ENCODE measurements around the gene SMIM45.

SMIM45 gene

DNA sequence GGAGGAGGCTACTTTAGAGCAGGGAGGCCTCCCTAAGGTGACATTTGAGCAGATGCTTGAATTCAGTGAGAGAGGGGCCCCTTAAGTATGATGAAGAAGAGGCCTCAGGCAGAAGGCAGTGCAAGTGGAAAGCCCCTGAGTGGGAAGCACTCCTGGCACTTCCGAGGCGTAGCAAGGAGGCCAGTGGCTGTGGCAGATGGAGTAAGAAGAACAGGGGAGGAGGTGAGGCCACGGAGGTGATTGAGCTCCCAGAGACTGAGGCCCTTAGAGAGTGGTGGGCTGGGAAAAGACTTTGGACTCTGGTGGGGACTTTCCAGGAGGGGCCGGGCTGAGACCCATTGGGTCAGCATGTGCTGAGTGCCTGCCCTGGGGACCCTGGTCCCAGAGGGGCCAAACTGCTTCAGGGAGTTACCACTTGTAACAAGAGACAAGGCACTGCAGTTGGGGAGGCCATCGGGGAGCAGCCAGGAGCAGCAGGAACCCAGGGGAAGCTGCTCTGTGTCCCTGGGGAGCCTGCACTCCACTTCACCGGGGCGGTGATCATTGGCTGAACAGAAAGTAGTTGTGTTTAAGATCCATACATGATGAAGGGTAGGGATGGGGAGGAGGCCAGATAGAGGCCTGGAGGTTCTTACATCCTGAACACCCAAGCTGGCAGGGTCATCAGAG, 2.5 kb upstream of the SMIM45 start:
- TF ChIP-seq, protein P1, sequence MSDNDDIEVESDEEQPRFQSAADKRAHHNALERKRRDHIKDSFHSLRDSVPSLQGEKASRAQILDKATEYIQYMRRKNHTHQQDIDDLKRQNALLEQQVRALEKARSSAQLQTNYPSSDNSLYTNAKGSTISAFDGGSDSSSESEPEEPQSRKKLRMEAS (IDR thresholded peaks at IDR 0.05; ENCODE audit: insufficient read depth, insufficient read length): no peak
- TF ChIP-seq, protein P2, sequence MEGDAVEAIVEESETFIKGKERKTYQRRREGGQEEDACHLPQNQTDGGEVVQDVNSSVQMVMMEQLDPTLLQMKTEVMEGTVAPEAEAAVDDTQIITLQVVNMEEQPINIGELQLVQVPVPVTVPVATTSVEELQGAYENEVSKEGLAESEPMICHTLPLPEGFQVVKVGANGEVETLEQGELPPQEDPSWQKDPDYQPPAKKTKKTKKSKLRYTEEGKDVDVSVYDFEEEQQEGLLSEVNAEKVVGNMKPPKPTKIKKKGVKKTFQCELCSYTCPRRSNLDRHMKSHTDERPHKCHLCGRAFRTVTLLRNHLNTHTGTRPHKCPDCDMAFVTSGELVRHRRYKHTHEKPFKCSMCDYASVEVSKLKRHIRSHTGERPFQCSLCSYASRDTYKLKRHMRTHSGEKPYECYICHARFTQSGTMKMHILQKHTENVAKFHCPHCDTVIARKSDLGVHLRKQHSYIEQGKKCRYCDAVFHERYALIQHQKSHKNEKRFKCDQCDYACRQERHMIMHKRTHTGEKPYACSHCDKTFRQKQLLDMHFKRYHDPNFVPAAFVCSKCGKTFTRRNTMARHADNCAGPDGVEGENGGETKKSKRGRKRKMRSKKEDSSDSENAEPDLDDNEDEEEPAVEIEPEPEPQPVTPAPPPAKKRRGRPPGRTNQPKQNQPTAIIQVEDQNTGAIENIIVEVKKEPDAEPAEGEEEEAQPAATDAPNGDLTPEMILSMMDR (IDR thresholded peaks at IDR 0.05; ENCODE audit: extremely low read depth in 1 of 2, insufficient read depth in 1 of 2, low read depth in 1 of 2, low read length in 2 of 2): no peak
- no peak for TF ChIP-seq POLR2AphosphoS5 (IDR thresholded peaks at IDR 0.05; ENCODE audit: insufficient read depth, low read depth, low read length)
- TF ChIP-seq MYC (IDR thresholded peaks at IDR 0.05; ENCODE audit: low read depth, low read length): no peak
- no peak for TF ChIP-seq POLR2A (IDR thresholded peaks at IDR 0.05; ENCODE audit: low read depth, low read length)
- no peak for TF ChIP-seq JUN (IDR thresholded peaks at IDR 0.05; ENCODE audit: borderline replicate concordance, insufficient read depth, insufficient read length, low read depth)
- no peak for TF ChIP-seq EZH2 (IDR thresholded peaks at IDR 0.05; ENCODE audit: borderline replicate concordance, low read depth, low read length, severe bottlenecking)
- TF ChIP-seq GATA2 (IDR thresholded peaks at IDR 0.05; ENCODE audit: insufficient read depth, insufficient read length, low read depth, low read length): no peak
- TF ChIP-seq FOS (IDR thresholded peaks at IDR 0.05; ENCODE audit: borderline replicate concordance, insufficient read depth, low read length): no peak
- ChIA-PET POLR2A (no interaction called here), CTCF (interaction anchor here (0.9 to 2.0 kb wide), 2 partner anchors 9 to 13 kb away, joined by 3 to 7 read pairs; no protein-coding TSS in a partner anchor)
- peaks cover 5% of the 10 kb centered on the region for H3K79me2 ChIP-seq (ENCODE audit: control insufficient read depth, insufficient read depth, low read length)
- no peak overlapping the region for H3K4me3 ChIP-seq (replicated peaks in 1 of 3; ENCODE audit: insufficient read depth in 1 of 3, low read depth in 1 of 3, low read length in 3 of 3)
- no peaks in the 10 kb centered on the region for H3K9me1 ChIP-seq (replicated peaks; ENCODE audit: control insufficient read depth, extremely low read depth, insufficient read depth, low read length)
- dilution Hi-C loops (cut with MboI; ENCODE audit: extremely low pct_ligation_motif_present, low sequenced_read_pairs) (no loop called here), intact Hi-C loops (cut with micrococcal nuclease) (no loop called here)
- no peak overlapping the region for H3K27ac ChIP-seq (ENCODE audit: insufficient read depth, low read depth, low read length)
- H4K20me1 ChIP-seq (replicated peaks; ENCODE audit: control insufficient read depth, extremely low read depth, insufficient read depth, low read length): no peaks in the 10 kb centered on the region
- no peaks in the 10 kb centered on the region for H3K27me3 ChIP-seq (ENCODE audit: control insufficient read depth in 2 of 2, insufficient read depth in 2 of 2, low read length in 2 of 2)
- H3K4me1 ChIP-seq (ENCODE audit: control insufficient read depth, extremely low read depth, insufficient read depth, low read length): peaks cover 19% of the 10 kb centered on the region
- BruUV-seq (replicated peaks): no TSS peak
- no peaks in the 10 kb centered on the region for H3K36me3 ChIP-seq (ENCODE audit: control insufficient read depth in 2 of 2, extremely low read depth in 1 of 2, insufficient read depth in 2 of 2, low read length in 2 of 2)
- no peak overlapping the region for H2AFZ ChIP-seq (ENCODE audit: low read depth, low read length)
- FAIRE-seq (no peak), DNase-seq (ENCODE audit: low read depth, low spot score) (no peak)
- no peaks in the 10 kb centered on the region for H3K9me3 ChIP-seq (replicated peaks; ENCODE audit: control insufficient read depth, insufficient read depth, low read length)
- H3K9ac ChIP-seq (replicated peaks; ENCODE audit: extremely low read depth, insufficient read depth, low read length): no peak overlapping the region
- H3K4me2 ChIP-seq (ENCODE audit: insufficient read depth, low read length): no peak overlapping the region

All from endothelial cell of umbilical vein (primary cell).